ENCODE measurements around the gene DDX5.

DNA sequence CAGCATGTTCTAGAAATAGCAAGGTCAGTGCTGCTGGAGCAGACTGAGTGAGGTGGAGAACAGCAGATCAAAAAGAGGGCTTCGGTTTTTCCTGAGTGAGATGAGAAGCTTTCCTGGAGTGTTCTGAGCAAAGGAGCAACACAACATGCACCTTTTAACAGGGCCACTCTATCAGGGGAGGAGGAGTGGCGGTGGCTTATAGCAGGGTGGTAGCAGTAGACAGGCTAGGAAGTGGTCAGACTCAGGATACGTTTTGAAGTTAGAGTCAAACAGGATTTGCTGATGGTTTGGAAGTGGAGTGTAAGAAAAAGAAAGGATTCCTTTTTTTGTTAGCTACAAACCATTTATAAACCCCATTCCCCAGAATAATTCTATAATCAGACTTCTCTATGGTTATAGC is 21.7 kb downstream of the DDX5 start:
- TF ChIP-seq, protein P1, sequence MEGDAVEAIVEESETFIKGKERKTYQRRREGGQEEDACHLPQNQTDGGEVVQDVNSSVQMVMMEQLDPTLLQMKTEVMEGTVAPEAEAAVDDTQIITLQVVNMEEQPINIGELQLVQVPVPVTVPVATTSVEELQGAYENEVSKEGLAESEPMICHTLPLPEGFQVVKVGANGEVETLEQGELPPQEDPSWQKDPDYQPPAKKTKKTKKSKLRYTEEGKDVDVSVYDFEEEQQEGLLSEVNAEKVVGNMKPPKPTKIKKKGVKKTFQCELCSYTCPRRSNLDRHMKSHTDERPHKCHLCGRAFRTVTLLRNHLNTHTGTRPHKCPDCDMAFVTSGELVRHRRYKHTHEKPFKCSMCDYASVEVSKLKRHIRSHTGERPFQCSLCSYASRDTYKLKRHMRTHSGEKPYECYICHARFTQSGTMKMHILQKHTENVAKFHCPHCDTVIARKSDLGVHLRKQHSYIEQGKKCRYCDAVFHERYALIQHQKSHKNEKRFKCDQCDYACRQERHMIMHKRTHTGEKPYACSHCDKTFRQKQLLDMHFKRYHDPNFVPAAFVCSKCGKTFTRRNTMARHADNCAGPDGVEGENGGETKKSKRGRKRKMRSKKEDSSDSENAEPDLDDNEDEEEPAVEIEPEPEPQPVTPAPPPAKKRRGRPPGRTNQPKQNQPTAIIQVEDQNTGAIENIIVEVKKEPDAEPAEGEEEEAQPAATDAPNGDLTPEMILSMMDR (IDR thresholded peaks at IDR 0.05), result no peak
- no peak for TF ChIP-seq POLR2A (IDR thresholded peaks at IDR 0.05)

Data from right lobe of liver (tissue), 4 donors.